Osteocyte (in vitro differentiated cells): ENCODE measurements around the gene SGF29. TPM values are rescaled to one million over a fixed set of nuclear protein-coding genes. Genes with fewer than 3 reads are reported as not detected.
"Not testable (repeated sequence)": the region's sequence is repeated elsewhere in the genome, so short reads cannot be mapped to it uniquely, and the experiment has no call there.

ENCODE experiments used
- DNase-seq: peaks from one replicate; pipeline ENCODE4 v3.0.0; 2021; ENCODE audit warnings: mixed read lengths; ENCODE audit not compliant: unreplicated experiment; ENCODE audit errors: extremely low spot score
- H3K27ac Mint-ChIP-seq: one replicate; pipeline ENCODE4 v1.8.0; 2021; ENCODE audit warnings: mild to moderate bottlenecking, mixed read lengths; ENCODE audit not compliant: unreplicated experiment
- H3K27me3 Mint-ChIP-seq: one replicate; pipeline ENCODE4 v1.8.0; 2021; ENCODE audit warnings: mixed read lengths; ENCODE audit not compliant: unreplicated experiment
- H3K36me3 Mint-ChIP-seq: one replicate; pipeline ENCODE4 v1.8.0; 2021; ENCODE audit warnings: mixed read lengths; ENCODE audit not compliant: unreplicated experiment
- H3K4me1 Mint-ChIP-seq: one replicate; pipeline ENCODE4 v1.8.0; 2021; ENCODE audit warnings: mixed read lengths; ENCODE audit not compliant: unreplicated experiment
- H3K4me3 Mint-ChIP-seq: one replicate; pipeline ENCODE4 v1.8.0; 2021; ENCODE audit warnings: mild to moderate bottlenecking, moderate library complexity, mixed read lengths; ENCODE audit not compliant: unreplicated experiment
- H3K9me3 Mint-ChIP-seq: one replicate; pipeline ENCODE4 v1.8.0; 2021; ENCODE audit warnings: mixed read lengths; ENCODE audit not compliant: unreplicated experiment
- CTCF ChIP-seq: fragments of 200-600 bp; sonication (generic); IDR thresholded peaks from 2 replicates; pipeline ENCODE4 v1.5.0; 2021; ENCODE audit warnings: antibody characterized with exemption, mild to moderate bottlenecking, moderate library complexity
- total RNA-seq: library from RNA; stranded (reverse); gene quantifications from 2 replicates; pipeline ENCODE4 v1.2.1, GENCODE V29; 2021

SGF29 gene
- total RNA-seq, 1 donor from 2014 or later = 29.7 TPM

- not testable (repeated sequence) for DNase-seq, H3K36me3 Mint-ChIP-seq, H3K4me1 Mint-ChIP-seq, H3K9me3 Mint-ChIP-seq, H3K27me3 Mint-ChIP-seq
- peak overlapping the region; percentile 64 for H3K4me3 Mint-ChIP-seq
- H3K27ac Mint-ChIP-seq = peak overlapping the region; percentile 38
Measured at GRCh38 chr16:28608867-28609596, 55.3 kb downstream of the SGF29 start.

GRCh38 chr16:28609631-28610594, 56.2 kb downstream of the SGF29 start, which contains the start of gene SULT1A1:
SULT1A1 (minus strand) TSS chr16:28610044; CDS start chr16:28608855, 1,189 bp downstream.
- no peak for TF ChIP-seq CTCF
- Mint-ChIP-seq H3K27me3 (no peaks in the 10 kb centered on the region), H3K27ac (peak within 1 kb of the TSS; percentile 38), H3K9me3 (no peaks in the 10 kb centered on the region), H3K36me3 (no peaks in the 10 kb centered on the region), H3K4me1 (peaks cover 9% of the 10 kb centered on the region), H3K4me3 (peak within 1 kb of the TSS; percentile 64)
- DNase-seq = no peak

GRCh38 chr16:28610595-28611191, 57.0 kb downstream of the SGF29 start:
- no peak overlapping the region for H3K27ac Mint-ChIP-seq
- no peak for DNase-seq
- no peaks in the 10 kb centered on the region for H3K9me3 Mint-ChIP-seq
- TF ChIP-seq CTCF = no peak
- H3K4me3 Mint-ChIP-seq = peak overlapping the region; percentile 26
- peaks cover 9% of the 10 kb centered on the region for H3K4me1 Mint-ChIP-seq
- no peaks in the 10 kb centered on the region for H3K36me3 Mint-ChIP-seq
- H3K27me3 Mint-ChIP-seq = no peaks in the 10 kb centered on the region

- DNase-seq, H3K36me3 Mint-ChIP-seq, H3K4me3 Mint-ChIP-seq, H3K27ac Mint-ChIP-seq, H3K4me1 Mint-ChIP-seq, H3K27me3 Mint-ChIP-seq, H3K9me3 Mint-ChIP-seq: not testable (repeated sequence)
Measured at GRCh38 chr16:28612359-28613280, 58.9 kb downstream of the SGF29 start.

GRCh38 chr16:28613912-28614311, 60.2 kb downstream of the SGF29 start:
- not testable (repeated sequence) for H3K27ac Mint-ChIP-seq, H3K27me3 Mint-ChIP-seq, H3K4me3 Mint-ChIP-seq, H3K9me3 Mint-ChIP-seq, H3K36me3 Mint-ChIP-seq, H3K4me1 Mint-ChIP-seq, DNase-seq

- not testable (repeated sequence) for H3K27me3 Mint-ChIP-seq, H3K36me3 Mint-ChIP-seq, DNase-seq, H3K4me1 Mint-ChIP-seq, H3K4me3 Mint-ChIP-seq, H3K27ac Mint-ChIP-seq, H3K9me3 Mint-ChIP-seq
Measured at GRCh38 chr16:28614561-28614960, 60.8 kb downstream of the SGF29 start.
